Karpas-422 (cell line): ENCODE results near the gene BCAP31. TPM values are rescaled to one million over a fixed set of nuclear protein-coding genes. Genes with fewer than 3 reads are reported as not detected.
"Not testable (repeated sequence)": the region's sequence is repeated elsewhere in the genome, so short reads cannot be mapped to it uniquely, and the experiment has no call there.

Experiments used
- DNase-seq: peaks from one replicate; pipeline ENCODE4 v3.0.0-alpha.2; 2015
- H2AFZ ChIP-seq: fragments of 200-600 bp; sonication (generic); 2 replicates; pipeline ENCODE4 v1.6.1; 2014; ENCODE audit warnings: antibody characterized with exemption, low read length, mixed read lengths
- H3K27ac ChIP-seq: fragments of 200-600 bp; sonication (generic); 2 replicates; pipeline ENCODE4 v1.5.1; 2014; ENCODE audit warnings: mild to moderate bottlenecking, low read length, moderate library complexity
- H3K27me3 ChIP-seq: fragments of 200-600 bp; sonication (generic); 2 replicates; pipeline ENCODE4 v1.6.1; 2014; ENCODE audit warnings: low read length, mixed read lengths
- H3K36me3 ChIP-seq: fragments of 200-600 bp; sonication (generic); 2 replicates; pipeline ENCODE4 v1.6.1; 2014; ENCODE audit warnings: low read length, mixed read lengths; ENCODE audit not compliant: insufficient read depth
- H3K4me1 ChIP-seq: fragments of 200-600 bp; sonication (generic); 2 replicates; pipeline ENCODE4 v1.6.1; 2014; ENCODE audit warnings: mild to moderate bottlenecking, low read length, mixed read lengths
- H3K4me2 ChIP-seq: fragments of 200-600 bp; sonication (generic); 2 replicates; pipeline ENCODE4 v1.6.1; 2014; ENCODE audit warnings: low read length, low read depth, mild to moderate bottlenecking; ENCODE audit not compliant: poor library complexity, severe bottlenecking
- H3K4me3 ChIP-seq: fragments of 200-600 bp; sonication (generic); 2 replicates; pipeline ENCODE4 v1.5.1; 2014; ENCODE audit warnings: mild to moderate bottlenecking, antibody characterized with exemption, low read length, mixed read lengths
- H3K79me2 ChIP-seq: fragments of 200-600 bp; sonication (generic); 2 replicates; pipeline ENCODE4 v1.6.1; 2014; ENCODE audit warnings: mild to moderate bottlenecking, low read length, mixed read lengths
- H3K9ac ChIP-seq: fragments of 200-600 bp; sonication (generic); 2 replicates; pipeline ENCODE4 v1.6.0; 2014; ENCODE audit warnings: low read length
- H3K9me2 ChIP-seq: fragments of 200-600 bp; sonication (generic), shearing (Covaris generic); replicated peaks from 2 replicates; pipeline ENCODE4 v1.6.0; 2014; ENCODE audit warnings: mild to moderate bottlenecking, low read length, moderate library complexity; ENCODE audit not compliant: insufficient read depth
- H3K9me3 ChIP-seq: fragments of 300-700, 200-600 bp; sonication (generic); 2 replicates; pipeline ENCODE4 v1.6.1; 2014; ENCODE audit warnings: low read length, mixed read lengths
- H4K20me1 ChIP-seq: fragments of 200-600 bp; sonication (generic); 2 replicates; pipeline ENCODE4 v1.6.1; 2014; ENCODE audit warnings: mild to moderate bottlenecking, antibody characterized with exemption, low read length, low read depth; ENCODE audit not compliant: insufficient read depth
- total RNA-seq: library from RNA; depleted of rRNA; stranded (reverse); fragments of >200 nt; shearing (Covaris generic); gene quantifications from 2 replicates; pipeline ENCODE4 v1.2.3, GENCODE V29; 2014; ENCODE audit warnings: low replicate concordance

The BCAP31 gene
- total RNA-seq, 1 experiment from 2014 or later = 110 TPM

GRCh38 chrX:153733651-153734240 lies 9.6 kb upstream of the BCAP31 start:
- Histone ChIP-seq H4K20me1 (no peaks in the 10 kb centered on the region), H3K4me1 (peaks cover 14% of the 10 kb centered on the region), H3K4me2 (no peak overlapping the region), H3K27me3 (no peaks in the 10 kb centered on the region), H3K9ac (no peak overlapping the region), H3K9me2 (no peaks in the 10 kb centered on the region), H3K9me3 (no peaks in the 10 kb centered on the region), H3K79me2 (no peaks in the 10 kb centered on the region), H2AFZ (no peak overlapping the region), H3K27ac (no peak overlapping the region), H3K36me3 (no peaks in the 10 kb centered on the region), H3K4me3 (no peak overlapping the region)
- DNase-seq = no peak

DNA sequence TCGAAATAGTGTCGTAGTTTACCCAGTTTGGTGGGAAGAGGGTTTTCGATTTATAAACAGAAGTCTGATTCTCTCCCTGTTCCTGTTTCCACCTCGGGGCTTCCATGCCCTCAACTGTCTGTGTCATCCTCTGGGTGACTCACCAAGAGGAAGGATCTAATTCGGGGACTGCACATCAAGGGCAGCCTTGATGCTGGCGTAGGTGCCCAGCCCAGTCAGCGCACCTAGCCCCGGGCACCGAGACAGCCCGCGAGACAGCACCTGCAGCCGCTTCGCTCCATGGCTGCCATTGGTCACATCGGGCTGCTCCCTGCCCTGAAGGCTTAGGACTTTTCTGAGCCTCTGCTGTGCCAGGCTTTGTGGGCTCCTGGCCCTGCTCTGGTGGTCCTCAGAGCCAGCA lies 8.2 kb upstream of the BCAP31 start:
- Histone ChIP-seq H3K4me1 (peaks cover 20% of the 10 kb centered on the region), H3K36me3 (no peaks in the 10 kb centered on the region), H3K9me3 (no peaks in the 10 kb centered on the region), H3K9ac (no peak overlapping the region), H3K4me3 (no peak overlapping the region), H3K79me2 (no peaks in the 10 kb centered on the region), H4K20me1 (no peaks in the 10 kb centered on the region), H3K4me2 (no peak overlapping the region), H2AFZ (no peak overlapping the region), H3K27ac (no peak overlapping the region), H3K27me3 (no peaks in the 10 kb centered on the region), H3K9me2 (no peaks in the 10 kb centered on the region)
- no peak for DNase-seq

DNA sequence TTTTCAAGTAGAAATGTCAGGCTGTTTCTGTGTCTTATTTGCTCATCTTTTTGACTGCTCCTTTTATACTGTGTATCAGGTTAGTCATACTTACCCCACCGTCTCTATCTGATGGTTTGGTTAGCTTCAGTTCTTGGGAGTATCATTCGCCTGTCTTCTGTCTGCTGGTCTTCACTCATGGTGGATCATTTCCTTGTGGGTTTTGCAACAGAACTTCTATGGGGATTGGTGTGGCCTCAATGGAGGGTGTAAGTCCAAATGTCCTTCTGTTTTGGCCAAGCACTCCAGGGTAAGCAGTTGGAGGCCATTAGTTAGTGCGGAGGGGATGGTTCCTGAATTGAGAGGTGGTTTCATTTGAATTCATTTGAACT lies 7.6 kb upstream of the BCAP31 start:
- no peaks in the 10 kb centered on the region for H3K79me2 ChIP-seq

DNA sequence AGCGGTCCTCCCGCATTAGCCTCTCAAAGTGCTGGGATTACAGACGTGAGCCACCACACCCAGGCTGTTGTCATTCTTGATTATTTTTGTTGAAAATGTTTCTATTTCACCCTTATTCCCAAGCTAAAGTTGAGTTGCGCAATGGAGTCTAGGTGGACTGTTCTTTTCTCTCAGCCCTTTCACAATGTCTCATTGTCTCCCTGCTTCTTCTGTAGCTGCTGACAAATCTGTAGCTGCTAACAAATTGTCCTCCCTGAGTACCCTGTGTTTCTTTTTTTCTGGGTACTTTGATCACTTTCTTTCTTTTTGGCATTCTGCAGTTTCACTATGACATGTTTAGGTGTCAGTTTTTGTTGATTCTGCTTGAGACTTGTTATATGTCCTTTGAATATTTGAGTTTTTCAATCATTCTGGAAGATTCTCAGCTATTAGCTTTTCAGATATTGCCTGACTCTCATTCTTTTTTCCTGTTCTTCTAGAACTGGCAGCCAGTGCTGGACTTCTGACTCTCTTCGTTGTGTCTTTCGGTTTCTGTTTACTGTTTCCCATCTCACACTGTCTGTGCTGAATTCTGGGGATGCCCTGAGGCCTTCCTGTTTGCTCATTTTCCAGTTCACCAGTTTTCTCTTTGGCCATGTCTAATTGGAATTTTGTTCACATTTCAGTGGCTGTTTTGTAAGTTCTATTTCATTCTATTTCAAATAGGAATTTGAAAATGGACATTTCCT lies 7.1 kb upstream of the BCAP31 start:
- Histone ChIP-seq H3K4me1 (peaks cover 31% of the 10 kb centered on the region), H2AFZ (no peak overlapping the region), H3K79me2 (no peaks in the 10 kb centered on the region), H3K9me2 (no peaks in the 10 kb centered on the region), H3K36me3 (no peaks in the 10 kb centered on the region), H3K27me3 (no peaks in the 10 kb centered on the region), H3K27ac (no peak overlapping the region), H4K20me1 (no peaks in the 10 kb centered on the region), H3K4me2 (no peak overlapping the region), H3K9me3 (no peaks in the 10 kb centered on the region), H3K4me3 (no peak overlapping the region), H3K9ac (no peak overlapping the region)
- no peak for DNase-seq

More for the DNA sequence above, 7.6 kb upstream of the BCAP31 start:
- Histone ChIP-seq H3K36me3 (no peaks in the 10 kb centered on the region), H3K9me3 (no peaks in the 10 kb centered on the region), H3K27ac (no peak overlapping the region), H4K20me1 (no peaks in the 10 kb centered on the region), H3K9me2 (no peaks in the 10 kb centered on the region), H3K27me3 (no peaks in the 10 kb centered on the region), H3K9ac (no peak overlapping the region), H3K4me1 (peaks cover 26% of the 10 kb centered on the region), H2AFZ (no peak overlapping the region), H3K4me3 (no peak overlapping the region), H3K4me2 (no peak overlapping the region)
- no peak for DNase-seq

- H3K4me1 ChIP-seq = peaks cover 32% of the 10 kb centered on the region
- H4K20me1 ChIP-seq, H2AFZ ChIP-seq, H3K27me3 ChIP-seq, H3K9me3 ChIP-seq, DNase-seq, H3K27ac ChIP-seq, H3K9ac ChIP-seq, H3K9me2 ChIP-seq, H3K79me2 ChIP-seq, H3K36me3 ChIP-seq, H3K4me2 ChIP-seq, H3K4me3 ChIP-seq: not testable (repeated sequence)
These were observed 5.9 kb upstream of the BCAP31 start for GRCh38 chrX:153730115-153730514.

DNA sequence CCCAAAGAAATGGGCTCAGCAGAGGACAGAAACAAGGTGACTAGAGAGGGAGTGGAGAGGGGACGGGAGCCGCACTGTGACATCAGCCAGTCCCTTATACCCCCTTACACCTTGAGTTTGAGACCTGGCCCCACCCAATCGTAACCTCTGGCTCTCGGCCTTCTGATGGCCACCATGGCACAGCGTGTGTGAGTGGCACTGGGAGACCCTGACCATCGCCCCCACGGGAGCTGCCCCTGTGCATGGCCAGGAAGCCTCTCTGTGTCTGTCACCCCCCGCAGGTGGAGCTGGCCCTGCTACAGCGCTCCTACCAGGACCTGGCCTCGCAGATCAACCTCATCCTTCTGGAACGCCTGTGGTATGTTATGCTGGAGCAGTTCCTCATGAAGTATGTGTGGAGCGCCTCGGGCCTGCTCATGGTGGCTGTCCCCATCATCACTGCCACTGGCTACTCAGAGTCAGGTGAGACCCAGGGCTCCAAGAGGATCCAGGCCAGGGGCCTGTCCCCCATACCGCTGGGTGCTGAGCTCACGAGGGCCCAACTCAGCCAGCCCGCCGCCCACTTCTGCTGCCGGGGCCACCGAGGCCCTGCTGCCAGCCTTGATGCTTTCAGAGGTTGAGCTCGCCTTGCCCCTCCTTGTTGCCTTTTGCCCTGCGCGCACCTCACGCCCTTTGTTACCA lies 4.9 kb upstream of the BCAP31 start:
- Histone ChIP-seq H3K79me2 (no peaks in the 10 kb centered on the region), H3K9me2 (no peaks in the 10 kb centered on the region), H3K36me3 (no peaks in the 10 kb centered on the region), H3K4me2 (no peak overlapping the region), H3K4me3 (no peak overlapping the region), H2AFZ (no peak overlapping the region), H3K9ac (no peak overlapping the region), H3K27ac (no peak overlapping the region), H3K27me3 (no peaks in the 10 kb centered on the region), H4K20me1 (no peaks in the 10 kb centered on the region), H3K9me3 (no peaks in the 10 kb centered on the region), H3K4me1 (peaks cover 32% of the 10 kb centered on the region)
- no peak for DNase-seq

DNA sequence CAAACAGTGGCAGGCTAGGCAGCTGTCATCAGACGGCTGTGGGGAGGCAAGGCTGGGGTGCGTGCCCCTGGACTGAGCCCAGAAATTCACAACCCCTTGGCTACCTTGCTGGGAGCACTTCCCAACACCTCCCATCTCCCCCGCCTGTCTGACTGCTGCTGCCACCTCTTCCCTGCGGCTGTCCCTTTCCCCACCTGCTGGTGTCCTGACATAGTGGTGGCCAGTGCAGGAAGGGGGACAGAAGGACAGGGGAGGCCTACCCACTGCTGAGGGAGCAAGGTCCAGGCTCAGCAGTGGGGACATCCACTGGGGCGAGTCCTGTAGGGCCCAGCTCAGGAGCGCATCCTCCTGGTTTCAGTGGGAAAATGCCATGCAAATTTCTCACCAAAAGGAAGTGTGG lies 3.9 kb upstream of the BCAP31 start:
- Histone ChIP-seq H3K4me1 (peaks cover 32% of the 10 kb centered on the region), H3K9me3 (no peaks in the 10 kb centered on the region), H3K27me3 (no peaks in the 10 kb centered on the region), H2AFZ (no peak overlapping the region), H3K4me2 (no peak overlapping the region), H3K4me3 (no peak overlapping the region), H3K79me2 (peaks cover 6% of the 10 kb centered on the region), H3K9ac (peak overlapping the region; percentile 66; the same call in 1 of the 2 replicates), H3K27ac (no peak overlapping the region), H4K20me1 (peaks cover 3% of the 10 kb centered on the region; the same call in 1 of the 2 replicates), H3K9me2 (no peaks in the 10 kb centered on the region), H3K36me3 (no peaks in the 10 kb centered on the region)
- no peak for DNase-seq

DNA sequence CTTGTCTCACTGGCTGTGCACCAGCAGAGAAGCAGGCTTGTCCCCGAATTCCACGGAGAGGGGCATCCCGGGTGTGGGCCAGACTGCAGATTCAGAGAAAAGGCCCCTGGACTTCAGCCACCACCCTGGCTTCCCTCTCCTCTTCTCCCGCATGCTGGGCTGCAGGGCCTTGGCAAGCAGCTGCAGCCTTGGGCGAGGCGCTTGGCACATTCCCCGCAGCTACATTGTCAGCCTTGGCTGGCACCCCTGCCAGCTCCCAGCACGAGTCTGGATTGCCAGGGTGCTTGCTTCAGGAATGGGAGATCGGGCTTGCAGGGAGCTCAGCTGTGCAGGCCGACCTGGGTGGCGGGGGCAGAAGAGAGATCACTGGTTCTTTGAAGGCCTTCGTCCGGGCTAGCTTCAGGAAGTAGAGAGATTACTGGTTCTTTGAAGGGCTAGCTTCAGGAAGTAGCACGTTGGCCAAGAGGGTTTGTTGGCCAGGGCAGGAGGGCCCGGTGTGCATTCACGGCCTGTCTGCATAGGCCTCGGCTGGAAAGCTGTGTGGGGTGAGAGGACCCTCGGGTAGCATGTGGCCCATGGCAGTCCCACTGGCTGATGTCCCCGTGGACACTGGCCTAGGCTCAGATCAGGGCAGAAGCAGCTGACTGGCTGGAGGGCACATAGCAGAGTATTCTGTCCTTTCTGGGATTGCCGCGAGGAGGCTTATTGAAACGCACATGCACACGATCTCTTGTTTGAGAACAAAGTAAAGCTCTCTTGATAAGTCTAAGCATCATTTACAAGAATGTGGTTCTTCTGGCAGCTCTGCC lies 3.1 kb upstream of the BCAP31 start:
- H3K27me3 ChIP-seq = no peaks in the 10 kb centered on the region
- H4K20me1 ChIP-seq = peaks cover 9% of the 10 kb centered on the region; the same call in 1 of the 2 replicates
- H3K27ac ChIP-seq = peak overlapping the region; percentile 73
- peak overlapping the region; percentile 66 for H3K9ac ChIP-seq
- H3K9me3 ChIP-seq = no peaks in the 10 kb centered on the region
- H3K4me2 ChIP-seq = peak overlapping the region; percentile 66
- no peak overlapping the region for H2AFZ ChIP-seq
- H3K36me3 ChIP-seq = no peaks in the 10 kb centered on the region
- H3K9me2 ChIP-seq = no peaks in the 10 kb centered on the region
- peak overlapping the region; percentile 23; the same call in 1 of the 2 replicates for H3K4me3 ChIP-seq
- H3K79me2 ChIP-seq = peaks cover 13% of the 10 kb centered on the region
- peaks cover 39% of the 10 kb centered on the region for H3K4me1 ChIP-seq
- no peak for DNase-seq
